Gastroesophageal sphincter (tissue), 3 donors: ENCODE data around the gene SH3D21.

ENCODE experiments used
- CTCF ChIP-seq, 4 experiments: fragments of 200-600 bp in 2 of 4; fragments of 450-650 bp in 2 of 4; sonication (generic) in 1 of 4; IDR thresholded peaks; one replicate each; pipeline ENCODE4 v1.5.1; 2017 to 2019; ENCODE audit warnings: antibody characterized with exemption in 4 of 4, mild to moderate bottlenecking in 2 of 4, moderate library complexity in 2 of 4
- POLR2A ChIP-seq, 2 donors: fragments of 450-650 bp; IDR thresholded peaks; one replicate each; pipeline ENCODE4 v1.6.1; 2017; ENCODE audit warnings: antibody characterized with exemption in 2 of 2, mild to moderate bottlenecking in 2 of 2, moderate library complexity in 1 of 2
- POLR2AphosphoS5 ChIP-seq: sonication (generic); formaldehyde crosslinking; IDR thresholded peaks from one replicate; pipeline ENCODE4 v1.6.1; 2017; ENCODE audit warnings: antibody characterized with exemption

DNA sequence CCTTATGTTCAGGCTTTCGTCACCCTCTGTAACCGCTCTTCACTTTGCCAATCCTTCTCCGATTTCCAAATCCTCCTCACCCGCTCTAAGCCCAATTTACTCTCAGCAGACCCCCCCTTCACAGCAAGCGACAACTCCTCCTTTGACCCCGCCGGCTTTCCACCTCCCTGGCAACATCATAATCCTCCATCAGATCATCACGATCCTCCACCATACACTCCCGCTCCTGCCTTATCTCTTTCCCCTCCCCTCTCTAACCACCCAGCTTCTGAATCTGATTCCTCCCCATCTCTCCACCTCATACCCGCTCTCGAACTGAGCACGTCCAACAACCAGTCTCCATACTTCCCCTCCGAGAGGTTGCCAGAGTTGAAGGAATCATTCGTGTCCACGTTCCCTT lies 24.8 kb downstream of the SH3D21 start:
- TF ChIP-seq CTCF (IDR thresholded peaks at IDR 0.05) (no peak), POLR2A (IDR thresholded peaks at IDR 0.05) (no peak), POLR2AphosphoS5 (no peak)
